Iris pigment epithelial cell (primary cell): ENCODE data around the gene C1orf87.
A peak's percentile ranks its signal among the peaks of the same experiment; 100 is the strongest.

Source experiments
- DNase-seq: peaks from one replicate; pipeline ENCODE4 v3.0.0-alpha.2; 2011; ENCODE audit warnings: low read depth

C1orf87 gene, protein sequence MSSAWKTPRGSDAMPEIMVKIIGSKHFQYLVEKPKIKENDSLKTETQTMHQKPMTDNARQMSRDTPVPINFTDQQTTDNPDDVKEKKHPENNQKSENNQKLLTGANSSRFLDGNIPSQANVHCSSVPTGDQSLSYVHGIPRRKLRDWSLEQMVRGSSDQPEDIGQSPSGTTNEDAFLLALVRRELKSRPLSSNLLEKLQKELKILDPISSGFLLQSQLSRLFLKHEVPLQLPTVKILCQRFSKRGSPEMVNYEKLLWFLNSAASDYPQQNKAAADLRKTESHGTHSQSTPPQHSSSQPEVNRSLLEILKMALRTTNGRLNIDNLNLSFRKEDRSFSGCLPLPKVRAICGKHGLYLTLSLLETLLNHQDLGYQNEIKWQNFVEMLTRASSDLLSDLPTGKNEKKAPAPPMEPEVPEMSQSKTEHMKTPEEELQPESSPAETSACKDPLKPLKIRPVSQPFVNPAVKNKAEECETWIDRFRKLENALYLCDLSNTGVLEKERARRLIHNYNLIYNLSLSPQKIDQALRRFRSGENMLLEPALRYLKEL

DNA sequence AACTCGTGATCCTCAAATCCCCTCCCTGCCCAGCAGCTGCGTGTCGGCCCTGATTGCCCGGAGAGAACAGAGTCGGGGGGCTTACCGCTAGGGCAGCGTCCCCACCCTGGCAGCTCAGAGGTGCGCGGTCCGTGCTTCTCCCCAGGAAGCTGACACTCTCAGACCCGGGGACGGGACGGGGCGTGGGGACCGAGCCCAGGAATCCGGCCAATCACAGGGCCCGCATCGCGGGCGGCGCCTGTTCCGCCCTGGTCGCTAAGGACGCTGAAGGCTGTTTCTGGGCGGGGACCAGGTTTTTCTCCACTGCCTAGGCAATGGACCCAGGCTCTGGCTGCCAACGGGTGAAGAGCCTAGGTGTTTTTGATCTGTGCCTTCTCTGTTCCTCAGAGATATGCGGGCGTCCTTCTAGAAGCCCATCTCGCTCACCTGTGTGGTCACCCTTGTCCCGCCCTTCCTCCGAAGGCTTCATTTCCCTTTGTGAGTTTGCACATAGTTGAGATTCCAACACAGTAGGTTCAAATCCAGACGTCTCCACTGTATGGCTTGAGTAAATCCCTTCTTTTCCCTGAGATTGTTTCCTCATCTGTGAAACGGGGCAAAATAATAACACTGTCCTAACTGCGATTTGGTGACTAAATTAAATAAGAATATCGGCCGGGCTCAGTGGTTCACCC is at the start of gene C1orf87:
Gene C1orf87 (minus strand): TSS at position 166 of the 674 bp plus-strand sequence. CDS start 1,127 bp downstream, outside the sequence.
- DNase-seq = no peak

DNA sequence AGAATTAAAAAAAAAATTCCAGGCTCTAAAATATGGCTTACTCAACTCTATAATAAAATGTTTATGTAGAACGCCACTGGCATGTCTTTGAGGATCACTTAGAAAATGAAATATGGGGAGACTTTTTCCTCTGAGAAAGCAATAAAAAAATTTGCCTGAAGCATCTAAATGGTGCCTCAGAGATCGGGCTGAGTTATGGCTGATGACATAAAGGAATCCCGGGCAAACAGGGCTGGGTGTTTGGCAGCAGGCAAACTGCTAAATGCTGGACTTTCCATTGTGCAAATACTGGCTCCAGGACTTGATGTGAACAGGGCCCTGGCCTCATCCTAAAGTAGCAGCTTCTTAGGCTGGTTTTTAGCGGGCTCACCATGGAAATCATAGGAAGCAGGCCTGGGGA is 44.5 kb upstream of the C1orf87 start:
- no peak for DNase-seq

DNA sequence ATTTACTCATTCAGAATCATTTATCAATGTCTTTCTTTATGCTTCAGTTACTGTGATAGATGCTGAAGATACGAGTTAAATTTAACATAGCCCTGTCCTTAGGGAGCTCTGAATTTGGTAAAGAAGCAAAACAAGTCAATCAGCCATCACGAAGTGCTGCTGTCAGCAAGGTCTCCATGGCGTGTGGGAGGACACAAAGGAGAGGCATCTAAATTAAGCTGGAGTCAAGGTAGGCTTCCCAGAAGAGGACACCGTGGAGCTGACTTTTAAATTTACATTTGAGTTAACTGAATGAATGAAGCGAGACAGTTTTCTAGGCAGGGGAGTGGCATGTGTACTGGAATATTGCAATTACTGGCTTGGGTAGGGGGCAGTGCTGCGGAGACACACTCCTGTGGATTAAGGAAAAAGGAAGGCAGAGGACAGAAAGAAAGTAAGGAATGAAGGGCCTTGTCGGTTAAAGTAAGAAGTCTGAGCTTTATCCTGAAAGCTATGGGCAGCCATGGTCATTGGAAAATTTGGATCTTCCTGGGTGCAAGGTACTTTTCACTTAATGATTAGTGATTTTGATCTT is 41.3 kb upstream of the C1orf87 start:
- no peak for DNase-seq

DNA sequence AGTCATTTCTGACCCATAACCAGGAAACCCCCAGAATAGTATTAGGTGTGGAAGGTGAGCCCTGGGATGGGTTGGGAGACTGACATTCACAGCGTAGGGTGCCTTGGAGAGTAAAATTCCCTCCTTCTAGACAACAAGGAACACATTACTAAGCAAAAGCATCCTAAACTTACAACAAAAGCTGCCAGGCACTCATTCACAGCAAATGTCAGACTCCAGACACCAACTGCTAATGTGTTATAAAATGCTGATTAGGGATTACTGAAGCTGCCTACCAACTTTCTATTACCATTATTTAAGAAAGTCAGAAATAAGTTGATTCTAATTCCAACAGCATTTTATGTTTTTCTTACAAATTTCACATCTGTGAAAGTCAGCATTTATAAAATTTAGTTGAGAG is 40.0 kb upstream of the C1orf87 start:
- no peak for DNase-seq

DNA sequence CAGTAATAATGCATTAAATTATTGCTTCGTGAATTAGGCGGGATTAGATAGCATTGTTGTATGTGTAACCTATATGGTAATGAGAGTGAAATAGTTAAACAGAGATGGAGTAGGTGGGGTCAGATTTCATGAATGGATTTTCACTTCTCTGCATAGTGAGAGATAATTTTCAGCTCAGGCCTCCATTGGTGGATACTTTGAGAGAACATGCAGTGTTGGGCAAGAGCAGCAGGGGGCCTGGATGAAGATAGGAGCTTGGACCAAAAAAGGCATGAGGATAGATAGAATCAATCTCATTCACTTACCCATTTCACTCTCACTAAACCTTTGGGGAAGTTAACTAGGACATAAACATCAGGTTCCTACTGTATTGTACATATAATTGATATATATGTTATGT is 39.5 kb upstream of the C1orf87 start:
- DNase-seq = no peak

DNA sequence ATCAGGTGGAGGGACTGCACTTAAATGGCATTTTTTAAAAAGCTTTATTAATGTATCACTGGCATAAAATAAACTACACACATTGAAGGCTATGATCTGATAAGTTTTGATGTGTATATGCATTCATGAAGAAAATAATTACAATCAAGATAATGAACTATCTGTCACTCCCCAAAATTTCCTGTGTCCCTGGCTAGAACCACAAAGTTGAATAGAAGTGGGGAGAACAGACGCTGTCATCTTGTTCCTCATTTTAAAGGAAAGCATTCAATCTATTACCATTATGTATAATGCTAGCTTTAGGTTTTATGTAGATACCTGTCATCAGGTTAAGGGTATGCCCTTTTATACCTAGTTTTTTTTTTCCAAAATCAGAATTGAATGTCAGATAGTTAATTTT is 38.1 kb upstream of the C1orf87 start:
- no peak for DNase-seq

DNA sequence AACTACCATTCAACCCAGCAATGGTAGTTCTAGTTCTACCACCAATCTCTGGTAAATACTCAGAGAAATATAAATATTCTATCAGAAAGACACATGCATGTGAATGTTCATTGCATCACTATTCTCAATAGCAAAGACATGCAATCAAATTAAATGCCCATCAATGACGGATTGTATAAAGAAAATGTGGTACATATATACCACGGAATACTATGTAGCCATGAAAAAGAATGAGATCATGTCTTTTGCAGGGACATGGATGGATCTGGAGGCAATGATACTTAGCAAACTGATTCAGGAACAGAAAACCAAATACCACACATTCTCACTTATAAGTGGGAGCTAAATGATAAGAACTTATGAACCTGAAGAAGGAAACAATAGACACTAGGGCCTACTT is 37.5 kb upstream of the C1orf87 start:
- DNase-seq = no peak

DNA sequence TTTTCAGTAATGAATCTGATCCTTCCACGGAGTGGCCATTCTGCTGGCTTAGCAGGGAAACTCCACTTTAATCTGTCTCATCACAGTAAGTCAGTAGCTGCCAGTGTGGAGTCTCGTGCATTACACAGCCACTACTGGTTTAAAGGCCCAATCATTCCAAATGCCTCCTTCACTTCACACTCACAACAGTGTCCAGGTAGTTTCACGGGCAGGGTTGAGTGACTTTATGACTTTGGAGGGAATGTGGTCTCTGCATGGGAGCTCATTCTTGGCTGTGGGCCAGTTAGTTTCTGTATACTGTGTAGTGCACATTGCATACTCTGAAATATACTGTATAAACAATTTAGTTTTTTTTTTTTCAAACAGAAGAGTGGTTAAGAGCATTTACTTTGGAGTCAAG is 34.6 kb upstream of the C1orf87 start:
- DNase-seq = peak; percentile 6

DNA sequence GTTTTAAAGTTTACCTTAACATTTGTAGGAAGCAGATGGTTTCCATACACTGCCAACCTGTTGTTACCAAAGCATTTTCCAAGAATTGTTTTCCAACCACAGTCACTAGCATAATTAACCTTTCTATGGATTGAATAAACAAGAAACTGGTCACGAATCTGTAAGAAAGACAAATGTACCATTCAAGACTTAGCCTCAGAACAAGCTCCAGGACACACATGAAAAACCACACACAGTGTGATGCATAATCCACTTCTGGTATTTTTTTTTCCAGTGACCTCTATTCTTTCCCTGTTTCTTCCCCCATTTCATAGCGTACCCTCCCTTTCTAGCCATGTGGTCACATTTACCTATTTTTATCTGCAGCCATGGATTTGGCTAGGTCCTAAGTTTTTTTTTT is 29.6 kb upstream of the C1orf87 start:
- DNase-seq = no peak

DNA sequence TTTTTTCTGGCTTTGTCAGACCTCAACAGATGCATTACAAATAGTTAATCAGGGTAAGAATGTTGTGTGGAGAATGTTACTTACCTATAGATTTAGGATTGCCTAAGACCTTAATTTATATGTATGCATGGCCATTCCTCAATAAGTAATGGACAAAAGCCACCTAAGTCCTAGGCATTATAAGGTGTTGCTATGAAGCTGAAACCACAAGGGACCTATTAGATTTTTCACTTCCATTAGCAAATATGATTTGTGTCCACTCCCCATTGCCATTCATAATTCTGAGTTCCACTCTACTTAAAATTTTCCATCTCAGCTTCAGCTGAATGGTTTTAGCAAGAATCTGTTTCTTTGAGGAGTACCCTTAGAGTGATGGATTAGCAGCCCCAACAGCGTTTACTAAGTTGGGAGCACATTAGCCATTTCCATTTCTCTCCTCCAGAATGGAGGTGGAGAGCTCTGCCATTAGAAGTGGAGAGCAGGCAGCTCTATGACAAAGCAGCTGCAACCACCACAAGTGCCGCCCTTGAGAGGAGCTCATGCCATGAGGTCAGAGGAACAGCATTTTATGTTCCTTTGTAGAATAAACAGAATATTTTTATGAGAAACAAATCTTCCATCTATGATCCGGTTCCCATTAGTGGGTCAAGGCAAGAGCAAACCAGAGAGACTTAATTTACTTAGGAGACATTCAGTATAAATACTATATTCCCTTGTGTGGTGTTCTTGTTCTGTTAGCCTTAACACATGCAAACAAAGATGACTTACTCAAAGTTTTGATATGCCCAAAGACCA is 28.9 kb upstream of the C1orf87 start:
- DNase-seq = no peak

DNA sequence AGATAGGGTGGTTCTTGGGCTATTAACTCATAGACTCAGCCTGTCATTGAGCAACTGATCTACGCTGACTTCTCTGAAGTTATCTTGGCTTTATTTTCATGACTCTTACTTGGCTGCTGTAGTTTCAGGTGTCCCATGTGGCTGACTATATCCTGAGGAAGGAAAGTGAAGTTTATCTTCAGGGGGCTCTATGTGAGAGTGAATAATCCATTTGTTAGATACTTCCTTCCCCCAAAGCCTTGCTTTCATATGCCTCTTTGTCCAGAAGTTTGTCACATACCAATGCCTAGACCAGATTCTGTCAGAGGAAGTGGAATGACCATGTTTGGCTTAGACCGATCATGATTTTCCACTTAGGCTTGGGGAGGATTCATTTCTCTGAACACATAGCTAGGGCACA is 27.9 kb upstream of the C1orf87 start:
- DNase-seq = no peak

DNA sequence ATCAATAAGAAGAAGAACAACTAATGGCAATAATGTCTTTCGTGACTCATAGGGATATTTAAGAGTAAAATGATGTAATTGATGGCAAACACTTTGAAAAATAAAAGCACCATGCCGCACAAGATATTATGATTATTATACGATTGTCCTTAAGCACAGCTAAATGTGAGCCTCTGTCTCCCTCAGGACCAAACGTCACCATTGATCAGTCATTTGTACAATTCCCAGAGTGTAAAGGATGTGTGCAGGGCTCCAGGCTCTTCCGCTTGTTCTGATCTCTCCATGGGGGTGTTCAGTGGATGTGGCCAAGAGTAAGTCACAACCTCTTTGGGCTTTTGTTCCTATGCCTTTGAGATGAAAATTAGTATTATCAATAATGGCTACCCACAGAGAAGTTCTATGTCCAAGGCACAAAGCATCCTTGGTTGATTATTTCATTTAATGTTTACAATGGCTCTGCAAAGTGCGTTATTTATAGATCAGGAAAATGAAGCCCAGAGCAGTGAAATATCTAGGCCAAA is 17.7 kb upstream of the C1orf87 start:
- no peak for DNase-seq

DNA sequence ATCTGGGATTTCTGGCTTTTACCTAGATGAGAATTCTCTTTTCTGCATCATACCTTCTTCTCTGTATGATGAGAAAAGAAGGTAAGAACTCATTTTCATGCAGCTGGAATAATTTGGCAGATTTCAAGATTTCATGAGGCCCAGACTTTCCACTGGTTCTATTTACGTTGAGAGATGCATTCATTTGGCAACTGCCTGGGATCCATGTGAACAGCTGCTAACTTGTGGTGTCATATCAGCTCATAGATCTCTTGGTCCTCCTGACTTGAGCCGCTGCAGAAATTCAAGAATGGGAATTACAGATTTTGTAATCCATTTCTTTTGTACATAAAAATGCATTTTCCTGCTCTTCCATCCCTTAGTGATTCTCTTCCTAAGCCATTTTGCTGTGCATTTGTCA is 17.1 kb upstream of the C1orf87 start:
- no peak for DNase-seq

DNA sequence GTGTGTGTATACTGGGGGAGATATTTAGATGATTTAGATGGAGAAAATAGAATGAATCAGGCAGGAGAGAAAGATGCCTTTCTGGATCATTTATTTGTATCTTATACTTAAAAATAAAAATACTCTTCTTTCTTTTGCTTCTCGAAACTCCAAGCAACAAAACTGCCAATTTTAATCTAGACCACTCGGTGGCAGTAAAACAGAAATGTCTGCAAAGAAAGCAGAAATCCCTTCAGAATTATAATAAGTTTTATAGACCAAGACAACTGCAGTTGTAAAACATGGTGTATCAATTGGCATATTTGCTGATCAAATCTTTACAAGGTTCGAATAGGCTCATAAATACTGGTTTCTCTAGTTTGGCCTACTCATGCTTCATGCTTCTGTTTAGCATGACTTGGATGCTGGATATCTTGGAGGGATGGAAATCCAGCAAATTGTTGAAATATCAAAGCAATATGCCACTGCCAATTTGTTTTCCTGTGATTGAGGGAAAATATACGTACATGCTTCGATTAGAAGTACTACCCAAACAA is 15.1 kb upstream of the C1orf87 start:
- peak; percentile 10 for DNase-seq

DNA sequence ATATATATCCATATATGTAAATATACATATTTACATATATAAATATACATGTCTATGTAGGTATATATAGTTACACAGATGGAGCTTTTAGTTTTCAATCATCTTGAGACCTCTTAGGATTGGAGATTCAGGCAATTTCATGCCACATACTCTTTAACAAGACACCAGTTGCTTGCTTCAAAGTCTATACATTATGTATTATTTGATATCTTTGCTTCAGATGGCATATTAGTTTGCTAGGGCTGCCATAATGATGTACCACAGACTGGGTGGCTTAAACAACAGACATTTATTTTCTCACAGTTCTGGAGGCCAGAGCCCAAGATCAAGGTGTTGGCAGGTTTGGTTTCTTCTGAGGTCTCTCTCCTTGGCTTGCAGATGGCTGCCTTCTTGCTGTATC is 14.1 kb upstream of the C1orf87 start:
- DNase-seq = no peak

DNA sequence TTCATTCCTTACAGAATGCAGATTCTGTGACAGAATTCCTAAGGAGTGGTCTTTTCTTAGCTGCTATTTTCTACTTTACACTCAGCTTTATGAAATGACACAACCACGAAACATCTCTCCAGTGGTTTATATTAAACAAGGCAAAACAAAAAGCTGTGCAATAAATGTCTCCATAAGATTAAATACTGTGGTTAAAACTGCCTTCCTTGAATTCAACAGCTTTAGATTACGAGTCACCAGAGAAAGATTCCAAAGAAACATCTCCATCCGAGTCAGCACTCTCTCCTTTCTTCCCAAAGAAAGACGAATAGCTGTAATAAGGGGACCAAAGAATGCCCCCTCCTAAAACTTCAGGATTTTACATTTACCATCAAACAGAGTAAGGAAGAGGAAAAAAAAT is 4.6 kb upstream of the C1orf87 start:
- no peak for DNase-seq

DNA sequence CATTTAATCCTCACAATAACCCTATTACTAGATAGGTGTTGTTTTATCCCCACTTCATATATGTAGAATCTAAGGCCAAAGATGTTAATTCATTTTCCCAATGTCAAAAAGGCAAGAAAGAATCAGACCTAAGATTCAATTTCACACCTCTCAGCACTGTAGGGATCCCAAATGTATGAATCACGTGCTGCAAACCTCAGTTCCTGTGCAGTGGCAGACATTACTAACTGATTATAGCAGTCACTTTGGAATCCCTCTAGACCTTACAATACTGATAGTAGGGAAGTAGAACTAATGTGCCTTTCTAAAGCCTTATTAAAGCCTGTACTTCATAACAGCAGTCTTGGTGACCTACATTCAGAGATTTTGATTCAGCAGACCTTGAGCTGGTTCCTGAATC is 2.3 kb downstream of the C1orf87 start:
- DNase-seq = no peak

DNA sequence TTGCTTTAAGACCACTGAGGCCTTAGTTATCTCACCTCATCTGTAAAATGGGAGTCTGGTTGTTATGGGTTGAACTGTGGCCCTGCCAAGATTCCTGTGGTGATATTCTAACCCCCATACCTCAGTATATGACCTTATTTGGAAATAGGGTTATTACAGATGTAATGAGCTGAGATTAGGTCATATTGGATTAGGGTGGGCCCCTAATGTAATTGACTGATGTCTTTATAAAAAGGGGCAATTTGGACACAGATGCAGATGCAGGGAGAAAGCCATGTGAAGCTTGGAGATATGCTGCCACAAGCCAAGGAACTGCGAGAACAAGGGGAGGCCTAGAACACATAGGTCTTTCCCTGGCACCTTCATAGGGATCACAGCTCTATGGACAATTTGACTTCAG is 3.9 kb downstream of the C1orf87 start:
- DNase-seq = no peak

DNA sequence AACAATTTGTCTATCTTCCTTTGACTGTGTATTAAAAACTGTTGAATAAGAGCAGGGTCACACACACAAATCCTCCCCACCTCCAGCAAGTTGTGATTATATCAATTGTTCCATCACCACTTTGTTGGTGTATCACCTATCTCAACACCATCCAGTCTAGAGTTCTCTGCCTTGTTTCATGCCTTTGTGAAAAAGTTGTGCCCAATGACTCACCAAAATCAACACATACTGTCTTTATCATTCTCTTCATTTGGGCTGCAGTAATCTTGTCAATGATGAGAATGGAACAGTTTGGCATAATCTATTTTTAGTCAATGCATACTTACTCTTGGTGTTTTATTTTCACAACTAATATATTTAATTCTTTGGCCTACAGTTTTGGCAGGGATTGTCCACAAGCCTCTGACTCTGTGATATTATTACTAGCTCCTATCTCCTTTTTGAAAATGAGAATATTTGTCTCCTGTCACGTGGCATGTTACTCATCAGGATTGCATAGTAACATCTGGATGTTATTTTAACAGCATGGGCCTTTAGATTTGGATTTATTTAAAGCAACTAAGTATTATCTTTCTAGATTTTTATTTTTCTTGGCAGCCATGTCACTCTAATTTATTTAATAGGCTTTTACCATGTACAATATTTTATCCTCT is 5.1 kb downstream of the C1orf87 start:
- DNase-seq = peak; percentile 27

DNA sequence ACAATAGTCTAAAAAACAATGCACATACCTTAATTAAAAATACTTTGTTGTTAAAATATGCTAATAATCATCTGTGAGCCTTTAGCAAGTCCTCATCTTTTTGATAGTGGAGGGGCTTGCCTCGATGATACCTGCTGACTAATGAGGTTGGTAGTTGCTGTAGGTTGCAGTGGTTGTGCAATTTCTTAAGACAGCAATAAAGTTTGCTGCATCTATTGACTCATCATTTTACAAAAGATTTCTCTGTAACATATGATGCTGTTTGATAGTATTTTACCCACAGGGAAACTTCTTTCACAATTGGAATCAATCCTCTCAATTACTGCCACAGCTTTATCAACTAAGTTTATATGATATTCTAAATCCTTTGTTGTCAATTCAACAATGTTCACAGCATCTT is 7.6 kb downstream of the C1orf87 start:
- peak; percentile 70 for DNase-seq

DNA sequence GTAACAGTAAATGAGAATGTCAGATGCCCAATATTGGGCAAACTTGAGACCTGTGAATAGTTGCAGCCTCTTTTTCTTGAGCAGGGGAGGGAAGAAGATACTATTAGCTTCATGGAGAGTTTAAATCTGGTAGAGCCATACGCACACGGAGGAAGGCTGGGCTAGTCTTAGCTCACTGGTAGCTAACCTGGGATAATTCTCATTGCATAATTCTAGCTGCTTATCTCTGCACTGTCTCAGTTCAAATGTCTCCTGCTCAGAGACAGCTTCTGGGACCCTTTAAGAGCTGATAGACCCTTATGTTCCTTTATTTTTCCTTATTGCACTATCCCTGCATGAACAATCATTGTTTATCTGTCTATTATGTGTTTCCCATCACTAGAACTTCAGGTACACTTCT is 8.4 kb downstream of the C1orf87 start:
- no peak for DNase-seq
